ENCODE measurements around the gene DISP2. TPM values are rescaled to one million over a fixed set of nuclear protein-coding genes. Genes with fewer than 3 reads are reported as not detected.

Gene DISP2
- total and polyA plus RNA-seq, 9 of the 15 experiments (the other 6 are each of a cell fraction or from before 2014, with no cell fraction given) = 0.06 to 0.89 (median 0.15) TPM; not detected in 1

DNA sequence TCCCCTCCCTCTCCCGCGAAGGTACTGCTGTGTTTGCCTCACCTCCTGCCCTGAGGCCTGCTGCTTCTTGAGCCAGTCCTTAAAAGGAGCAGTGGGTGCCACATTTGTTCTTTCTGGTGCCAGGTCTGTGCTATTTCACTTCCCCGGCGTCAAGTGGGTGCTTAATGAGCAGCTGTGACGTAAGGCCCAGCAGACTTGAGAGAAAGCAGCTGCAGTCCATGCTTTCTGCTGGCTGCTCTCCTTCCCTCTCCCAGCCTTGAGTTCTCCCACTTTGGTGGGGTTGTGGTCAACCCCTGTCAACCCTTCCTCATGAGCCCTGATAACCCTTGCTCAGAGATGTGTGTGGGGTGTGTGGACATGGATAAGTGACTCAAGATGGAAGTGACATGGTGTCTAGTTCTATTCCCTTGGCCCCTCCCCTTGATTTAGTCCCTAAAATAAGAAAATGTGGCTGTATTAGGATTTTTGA is 27.6 kb upstream of the DISP2 start:
- POLR2A ChIA-PET = interaction anchor here (0.6 to 5.1 kb wide), 4 partner anchors 11 to 434 kb away, joined by 3 to 30 read pairs (median 4); partner anchors contain the start of genes CCDC9B and DISP2
- peak overlapping the region; percentile 67 for H3K4me2 ChIP-seq (ENCODE audit: insufficient read depth, low read length)
- no peaks in the 10 kb centered on the region for H3K9me3 ChIP-seq (replicated peaks; ENCODE audit: control insufficient read depth, insufficient read depth, low read depth, low read length)
- 11% methylated on average over 4 of the region's 5 CpGs for WGBS (ENCODE audit: insufficient coverage, low coverage, missing lambda C conversion rate)
- H3K27me3 ChIP-seq (ENCODE audit: control insufficient read depth in 2 of 2, insufficient read depth in 2 of 2, low read length in 2 of 2) = no peaks in the 10 kb centered on the region
- H3K9me1 ChIP-seq (ENCODE audit: control insufficient read depth, insufficient read depth, low read length) = no peaks in the 10 kb centered on the region
- ATAC-seq (peak; percentile 71), FAIRE-seq (peak; percentile 97), DNase-seq (ENCODE audit: extremely low read depth in 1 of 4, low spot score in 3 of 4) (peak; percentile 74 to 89 (median 79))
- no peak overlapping the region for H3K4me3 ChIP-seq
- H3K79me2 ChIP-seq (ENCODE audit: control insufficient read depth, insufficient read depth, low read length) = peaks cover 6% of the 10 kb centered on the region
- intact Hi-C loops (cut with micrococcal nuclease) (no loop called here), in situ Hi-C loops (cut with MboI) (no loop called here)
- peaks cover 30% of the 10 kb centered on the region for H3K36me3 ChIP-seq (ENCODE audit: control insufficient read depth, insufficient read depth, low read length)
- peak overlapping the region; percentile 65 for H3K27ac ChIP-seq (ENCODE audit: extremely low read depth, low read depth, low read length)
- peak overlapping the region; percentile 64 for H2AFZ ChIP-seq (ENCODE audit: low read depth, low read length)
- peaks cover 48 to 77% of the 10 kb centered on the region in 2 experiments for H3K4me1 ChIP-seq (replicated peaks in 1 of 2; ENCODE audit: control insufficient read depth in 2 of 2, insufficient read depth in 2 of 2, low read length in 2 of 2)
- no TSS peak for BruUV-seq (replicated peaks)
- H4K20me1 ChIP-seq (replicated peaks; ENCODE audit: control insufficient read depth, insufficient read depth, low read length) = no peaks in the 10 kb centered on the region
- CTCF ChIA-PET (ENCODE audit: low intra/inter-chr PET ratio) = no interaction called here
- peak overlapping the region; percentile 34 to 59; a peak in 3 of 4 replicates for H3K9ac ChIP-seq (ENCODE audit: insufficient read depth in 1 of 2, low read depth in 2 of 2, low read length in 2 of 2)
- TF ChIP-seq ATF1 (CRISPR knock-in tag; IDR thresholded peaks at IDR 0.05) (no peak), ATF1 (tag; IDR thresholded peaks at IDR 0.05) (peak; percentile 66), CBFA2T3 (IDR thresholded peaks at IDR 0.05) (peak; percentile 89), TARDBP (IDR thresholded peaks at IDR 0.05) (no peak), ARID1B (IDR thresholded peaks at IDR 0.05) (peak; percentile 85), HNRNPH1 (optimal IDR thresholded peaks at IDR 0.05; ENCODE audit: low read depth, low read length) (no peak), BRF1 (IDR thresholded peaks at IDR 0.05; ENCODE audit: borderline replicate concordance, extremely low read depth, insufficient read length) (no peak), ZFX (CRISPR knock-in tag; IDR thresholded peaks at IDR 0.05) (peak; percentile 35; the same call in 1 of the 2 replicates), ZBTB8A (IDR thresholded peaks at IDR 0.05; ENCODE audit: partially characterized antibody) (no peak), SAFB2 (IDR thresholded peaks at IDR 0.05; ENCODE audit: borderline replicate concordance, low read depth, low read length, severe bottlenecking) (no peak), FOXM1 (IDR thresholded peaks at IDR 0.05; ENCODE audit: low read depth) (no peak), FOXM1 (CRISPR knock-in tag; IDR thresholded peaks at IDR 0.05; ENCODE audit: low read depth) (no peak), RNF2 (IDR thresholded peaks at IDR 0.05) (peak; percentile 74; the same call in 1 of the 2 replicates), ZNF277 (CRISPR knock-in tag; IDR thresholded peaks at IDR 0.05; ENCODE audit: borderline replicate concordance) (no peak), TFAM (CRISPR knock-in tag; conservative IDR thresholded peaks at IDR 0.05) (no peak), ZNF316 (IDR thresholded peaks at IDR 0.05) (no peak), SIX5 (IDR thresholded peaks at IDR 0.05; ENCODE audit: borderline replicate concordance in 1 of 2, insufficient read depth in 1 of 2, low read depth in 1 of 2, low read length in 2 of 2) (no peak), POLR2B (IDR thresholded peaks at IDR 0.05; ENCODE audit: low read depth, partially characterized antibody) (no peak), MAFG (tag; conservative IDR thresholded peaks at IDR 0.05) (no peak), DMBX1 (CRISPR knock-in tag; IDR thresholded peaks at IDR 0.05; ENCODE audit: borderline replicate concordance) (no peak), KLF16 (IDR thresholded peaks at IDR 0.05) (peak; percentile 46; the same call in 1 of the 2 replicates)
- TF ChIP-seq, protein P1, sequence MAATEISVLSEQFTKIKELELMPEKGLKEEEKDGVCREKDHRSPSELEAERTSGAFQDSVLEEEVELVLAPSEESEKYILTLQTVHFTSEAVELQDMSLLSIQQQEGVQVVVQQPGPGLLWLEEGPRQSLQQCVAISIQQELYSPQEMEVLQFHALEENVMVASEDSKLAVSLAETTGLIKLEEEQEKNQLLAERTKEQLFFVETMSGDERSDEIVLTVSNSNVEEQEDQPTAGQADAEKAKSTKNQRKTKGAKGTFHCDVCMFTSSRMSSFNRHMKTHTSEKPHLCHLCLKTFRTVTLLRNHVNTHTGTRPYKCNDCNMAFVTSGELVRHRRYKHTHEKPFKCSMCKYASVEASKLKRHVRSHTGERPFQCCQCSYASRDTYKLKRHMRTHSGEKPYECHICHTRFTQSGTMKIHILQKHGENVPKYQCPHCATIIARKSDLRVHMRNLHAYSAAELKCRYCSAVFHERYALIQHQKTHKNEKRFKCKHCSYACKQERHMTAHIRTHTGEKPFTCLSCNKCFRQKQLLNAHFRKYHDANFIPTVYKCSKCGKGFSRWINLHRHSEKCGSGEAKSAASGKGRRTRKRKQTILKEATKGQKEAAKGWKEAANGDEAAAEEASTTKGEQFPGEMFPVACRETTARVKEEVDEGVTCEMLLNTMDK (IDR thresholded peaks at IDR 0.05; ENCODE audit: borderline replicate concordance, insufficient read depth, low read depth, low read length, poor library complexity, severe bottlenecking) = no peak
- TF ChIP-seq, protein P2, sequence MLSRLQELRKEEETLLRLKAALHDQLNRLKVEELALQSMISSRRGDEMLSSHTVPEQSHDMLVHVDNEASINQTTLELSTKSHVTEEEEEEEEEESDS (CRISPR knock-in tag; IDR thresholded peaks at IDR 0.05) = no peak

All from K562 (cell line).